GM18907 (cell line): Measurements from ENCODE around the gene UTP15.
A peak's percentile ranks its signal among the peaks of the same experiment; 100 is the strongest.

ENCODE experiments used
- ATAC-seq: cut with Tn5 transposase; IDR thresholded peaks from one replicate; pipeline ENCODE4 v1.9.1; 2021; ENCODE audit warnings: mild to moderate bottlenecking, moderate library complexity; ENCODE audit not compliant: unreplicated experiment

The UTP15 gene

GRCh38 chr5:73564675-73565074, 868 bp upstream of the UTP15 start:
- ATAC-seq: peak; percentile 4

- ATAC-seq: no peak
Measured at GRCh38 chr5:73565969-73566547, 515 bp downstream of the UTP15 start.

GRCh38 chr5:73582285-73583145, 17.0 kb downstream of the UTP15 start:
- ATAC-seq: no peak

GRCh38 chr5:73587923-73588322, 22.4 kb downstream of the UTP15 start:
- ATAC-seq: peak; percentile 74

- peak; percentile 77 for ATAC-seq
Measured at GRCh38 chr5:73591102-73591695, 25.7 kb downstream of the UTP15 start.

- ATAC-seq: no peak
Measured at GRCh38 chr5:73591698-73592501, 26.4 kb downstream of the UTP15 start.

GRCh38 chr5:73592551-73592950, 27.0 kb downstream of the UTP15 start:
- ATAC-seq: no peak

GRCh38 chr5:73596705-73597328, 31.3 kb downstream of the UTP15 start:
- no peak for ATAC-seq

GRCh38 chr5:73599380-73599779, 33.8 kb downstream of the UTP15 start:
- ATAC-seq: no peak

- no peak for ATAC-seq
Measured at GRCh38 chr5:73603998-73604397, 38.5 kb downstream of the UTP15 start.

- no peak for ATAC-seq
Measured at GRCh38 chr5:73605223-73606087, 39.9 kb downstream of the UTP15 start.

- ATAC-seq: no peak
Measured at GRCh38 chr5:73606206-73606753, 40.7 kb downstream of the UTP15 start.

- no peak for ATAC-seq
Measured at GRCh38 chr5:73607228-73607627, 41.7 kb downstream of the UTP15 start.

- no peak for ATAC-seq
Measured at GRCh38 chr5:73612799-73613198, 47.3 kb downstream of the UTP15 start.

GRCh38 chr5:73615085-73615484, 49.5 kb downstream of the UTP15 start:
- ATAC-seq: no peak

- no peak for ATAC-seq
Measured at GRCh38 chr5:73615947-73616346, 50.4 kb downstream of the UTP15 start.

GRCh38 chr5:73617510-73618279, 52.2 kb downstream of the UTP15 start:
- no peak for ATAC-seq

- no peak for ATAC-seq
Measured at GRCh38 chr5:73619606-73620333, 54.2 kb downstream of the UTP15 start.
